DND-41 (cell line): ENCODE results near the gene CTBP2.

ENCODE experiments used
- ATAC-seq: fragments of 200-7000 bp; cut with Tn5 transposase; 3 replicates; pipeline ENCODE4 v1.9.1; 2021; ENCODE audit warnings: low read depth; ENCODE audit not compliant: insufficient read depth
- DNase-seq: peaks from one replicate; pipeline ENCODE4 v3.0.0-alpha.2; 2020
- H2AFZ ChIP-seq: 2 replicates; pipeline ENCODE4 v1.6.0; 2012; ENCODE audit warnings: low read depth, low read length
- H3K27ac ChIP-seq: 2 replicates; pipeline ENCODE4 v1.5.1; 2012; ENCODE audit warnings: low read length, inconsistent platforms
- H3K27me3 ChIP-seq: fragments of 200-600 bp; sonication (generic); 2 replicates; pipeline ENCODE4 v1.6.0; 2012; ENCODE audit warnings: low read length, mild to moderate bottlenecking, inconsistent platforms; ENCODE audit not compliant: insufficient read depth, poor library complexity
- H3K36me3 ChIP-seq: 2 replicates; pipeline ENCODE4 v1.5.1; 2012; ENCODE audit warnings: low read length, inconsistent platforms; ENCODE audit not compliant: insufficient read depth
- H3K4me1 ChIP-seq: 2 replicates; pipeline ENCODE4 v1.5.1; 2012; ENCODE audit warnings: mild to moderate bottlenecking, low read length; ENCODE audit not compliant: insufficient read depth
- H3K4me2 ChIP-seq: 2 replicates; pipeline ENCODE4 v1.6.0; 2012; ENCODE audit warnings: mild to moderate bottlenecking, moderate library complexity, low read length, inconsistent platforms; ENCODE audit not compliant: insufficient read depth
- H3K4me3 ChIP-seq, 2 experiments: fragments of 200-600 bp in 1 of 2; shearing (Covaris generic) in 1 of 2; 2 replicates each; pipeline ENCODE4 v1.5.1; 2012 to 2016; ENCODE audit warnings: inconsistent platforms in 2 of 2, low read length in 2 of 2, mild to moderate bottlenecking in 2 of 2, low read depth in 1 of 2, moderate library complexity in 1 of 2
- H3K79me2 ChIP-seq: 2 replicates; pipeline ENCODE4 v1.6.0; 2012; ENCODE audit warnings: low read length, inconsistent platforms; ENCODE audit not compliant: insufficient read depth
- H3K9ac ChIP-seq: 2 replicates; pipeline ENCODE4 v1.6.0; 2012; ENCODE audit warnings: low read depth, mild to moderate bottlenecking, inconsistent platforms, low read length, moderate library complexity
- H3K9me3 ChIP-seq: 2 replicates; pipeline ENCODE4 v1.5.1; 2012; ENCODE audit warnings: low read length, moderate library complexity, mild to moderate bottlenecking, inconsistent platforms; ENCODE audit not compliant: insufficient read depth, severe bottlenecking
- H4K20me1 ChIP-seq: 2 replicates; pipeline ENCODE4 v1.6.0; 2012; ENCODE audit warnings: low read length; ENCODE audit not compliant: insufficient read depth
- CTCF ChIP-seq: IDR thresholded peaks from 2 replicates; pipeline ENCODE4 v1.5.1; 2012; ENCODE audit warnings: borderline replicate concordance, low read length, moderate library complexity, mild to moderate bottlenecking; ENCODE audit not compliant: poor library complexity, severe bottlenecking; ENCODE audit errors: extremely low read depth
- EZH2 ChIP-seq: IDR thresholded peaks from 3 replicates; pipeline ENCODE4 v1.6.1; 2012; ENCODE audit warnings: borderline replicate concordance, low read depth, mild to moderate bottlenecking, moderate library complexity, low read length, inconsistent platforms; ENCODE audit not compliant: severe bottlenecking

The CTBP2 gene

DNA sequence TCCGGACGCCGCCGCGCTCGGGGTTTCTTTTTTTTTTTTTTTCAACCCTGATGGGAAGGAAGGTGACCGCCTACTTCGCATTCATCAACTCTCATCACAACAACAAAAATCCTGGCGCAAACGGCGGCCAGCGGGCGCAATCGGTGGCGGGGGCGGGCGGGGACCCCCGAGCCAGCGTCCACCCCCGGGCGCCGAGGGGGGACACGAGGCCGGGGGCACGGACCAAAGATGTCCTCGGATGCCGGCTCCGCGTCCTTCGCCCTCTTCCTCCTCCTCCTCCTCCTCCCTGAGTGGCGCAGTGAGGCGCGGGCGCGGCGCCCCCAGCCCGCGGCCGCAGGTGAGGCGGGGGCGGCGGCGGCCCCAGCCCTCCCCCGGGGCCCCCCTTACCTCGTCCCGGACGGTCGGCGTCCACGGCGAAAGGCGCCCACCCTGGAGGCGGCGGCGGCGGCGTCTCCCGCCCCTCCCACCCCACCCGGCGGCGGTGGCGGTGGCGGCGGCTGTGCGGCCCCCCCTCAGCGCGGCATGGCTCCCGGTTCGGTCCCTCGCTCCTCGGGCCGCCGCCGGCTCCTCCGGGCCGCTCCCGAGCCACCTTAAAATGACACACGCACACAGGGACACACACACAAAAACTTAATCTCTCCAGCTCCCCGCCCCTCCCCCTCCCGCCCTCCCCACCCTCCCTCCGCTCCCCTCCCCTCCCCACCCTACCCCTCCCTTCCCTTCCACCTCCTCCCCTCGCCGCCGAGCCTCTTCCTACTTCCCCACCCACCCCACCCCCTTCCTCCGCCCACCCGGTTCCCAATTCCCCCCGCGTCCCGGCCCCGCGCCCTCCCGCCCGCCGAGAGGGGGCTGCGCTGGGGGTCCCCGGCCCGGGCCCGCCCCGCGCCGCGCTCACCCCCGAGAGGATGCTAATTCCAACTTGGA, at the start of gene CTBP2:
Gene CTBP2 (minus strand): TSS at position 632 of the 924 bp plus-strand sequence.
- Histone ChIP-seq H3K4me1 (peaks cover 25% of the 10 kb centered on the region), H3K4me3 (peak within 1 kb of the TSS; percentile 49 to 68; a peak in 3 of 4 replicates), H3K9ac (peak within 1 kb of the TSS; percentile 75), H3K9me3 (no peaks in the 10 kb centered on the region), H3K4me2 (peak within 1 kb of the TSS; percentile 78), H3K79me2 (peaks cover 42% of the 10 kb centered on the region), H3K27ac (peak within 1 kb of the TSS; percentile 66), H4K20me1 (peaks cover 22% of the 10 kb centered on the region), H2AFZ (peak within 1 kb of the TSS; percentile 73), H3K27me3 (peaks cover 2% of the 10 kb centered on the region), H3K36me3 (no peaks in the 10 kb centered on the region)
- peak; percentile 60 for DNase-seq
- no peak for TF ChIP-seq CTCF
- TF ChIP-seq EZH2: no peak
- peak; percentile 21 for ATAC-seq

GRCh38 chr10:125209591-125210355, 49.4 kb upstream of the CTBP2 start:
- TF ChIP-seq CTCF: no peak
- TF ChIP-seq EZH2: no peak
- Histone ChIP-seq H3K4me3 (no peak overlapping the region), H3K36me3 (no peaks in the 10 kb centered on the region), H3K4me2 (no peak overlapping the region), H3K4me1 (no peaks in the 10 kb centered on the region), H3K27ac (no peak overlapping the region), H3K9me3 (no peaks in the 10 kb centered on the region), H3K27me3 (peaks cover 11% of the 10 kb centered on the region), H4K20me1 (no peaks in the 10 kb centered on the region), H3K79me2 (no peaks in the 10 kb centered on the region), H3K9ac (no peak overlapping the region), H2AFZ (no peak overlapping the region)
- ATAC-seq (no peak), DNase-seq (no peak)

- H3K27ac ChIP-seq: no peak overlapping the region
- no peaks in the 10 kb centered on the region for H3K36me3 ChIP-seq
- DNase-seq: no peak
- TF ChIP-seq CTCF (no peak), EZH2 (no peak)
- H3K4me3 ChIP-seq: no peak overlapping the region
- H2AFZ ChIP-seq: no peak overlapping the region
- no peaks in the 10 kb centered on the region for H4K20me1 ChIP-seq
- ATAC-seq: no peak
- H3K79me2 ChIP-seq: no peaks in the 10 kb centered on the region
- no peaks in the 10 kb centered on the region for H3K9me3 ChIP-seq
- no peak overlapping the region for H3K4me2 ChIP-seq
- H3K9ac ChIP-seq: no peak overlapping the region
- H3K4me1 ChIP-seq: no peaks in the 10 kb centered on the region
- peaks cover 11% of the 10 kb centered on the region for H3K27me3 ChIP-seq
These were observed 48.6 kb upstream of the CTBP2 start for GRCh38 chr10:125208854-125209565.
